Ovary (tissue), 3 donors: ENCODE results near the gene C19orf81.

Experiments used
- POLR2A ChIP-seq: fragments of 450-650 bp; IDR thresholded peaks from one replicate; pipeline ENCODE4 v1.6.1; 2017; ENCODE audit warnings: antibody characterized with exemption, mild to moderate bottlenecking, moderate library complexity
- TF ChIP-seq, protein P1 (sequence below), 3 donors: fragments of 450-650 bp in 2 of 3; fragments of 200-600 bp in 1 of 3; IDR thresholded peaks; one replicate each; pipeline versions ENCODE4 v1.5.1 to v1.8.0; 2016 to 2022; ENCODE audit warnings: antibody characterized with exemption in 3 of 3, mild to moderate bottlenecking in 1 of 3
- donor health status: DM: no; HTN: no; CAD: no.

DNA sequence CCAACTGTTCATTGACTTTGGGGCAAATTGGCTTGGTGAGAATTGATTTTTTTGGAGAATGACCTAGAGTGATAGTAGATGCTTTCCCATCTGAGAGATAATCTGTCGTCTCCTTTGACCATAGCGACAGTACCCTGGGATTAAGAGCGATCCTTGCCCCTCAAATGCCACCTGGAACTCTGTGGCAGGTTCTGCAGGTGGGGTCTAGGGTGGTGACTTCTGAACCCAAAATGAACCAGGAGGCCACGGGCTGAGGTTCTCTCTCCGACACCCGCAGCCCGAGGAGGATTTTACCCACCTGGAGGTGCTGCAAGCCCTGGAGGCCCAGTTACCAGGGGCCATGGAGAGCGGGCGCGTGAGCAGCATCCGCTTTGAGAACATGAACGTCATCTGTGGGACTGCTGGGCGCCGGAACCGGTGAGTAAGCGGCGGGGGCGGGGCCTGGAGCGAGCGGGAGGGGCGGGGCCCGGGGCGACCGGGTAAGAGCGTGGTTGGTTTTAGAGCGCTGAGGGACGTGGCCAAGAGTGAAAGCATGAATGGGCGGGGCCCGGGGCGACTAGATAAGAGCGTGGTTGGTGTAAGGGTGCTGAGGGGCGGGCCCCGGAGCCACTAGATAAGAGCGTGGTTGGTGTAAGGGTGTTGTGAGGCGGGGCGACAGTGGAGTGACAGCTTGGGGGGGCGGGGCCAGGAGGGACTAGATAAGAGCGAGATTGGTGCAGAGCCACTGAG is 8.6 kb downstream of the C19orf81 start:
- no peak for TF ChIP-seq POLR2A
- TF ChIP-seq, protein P1, sequence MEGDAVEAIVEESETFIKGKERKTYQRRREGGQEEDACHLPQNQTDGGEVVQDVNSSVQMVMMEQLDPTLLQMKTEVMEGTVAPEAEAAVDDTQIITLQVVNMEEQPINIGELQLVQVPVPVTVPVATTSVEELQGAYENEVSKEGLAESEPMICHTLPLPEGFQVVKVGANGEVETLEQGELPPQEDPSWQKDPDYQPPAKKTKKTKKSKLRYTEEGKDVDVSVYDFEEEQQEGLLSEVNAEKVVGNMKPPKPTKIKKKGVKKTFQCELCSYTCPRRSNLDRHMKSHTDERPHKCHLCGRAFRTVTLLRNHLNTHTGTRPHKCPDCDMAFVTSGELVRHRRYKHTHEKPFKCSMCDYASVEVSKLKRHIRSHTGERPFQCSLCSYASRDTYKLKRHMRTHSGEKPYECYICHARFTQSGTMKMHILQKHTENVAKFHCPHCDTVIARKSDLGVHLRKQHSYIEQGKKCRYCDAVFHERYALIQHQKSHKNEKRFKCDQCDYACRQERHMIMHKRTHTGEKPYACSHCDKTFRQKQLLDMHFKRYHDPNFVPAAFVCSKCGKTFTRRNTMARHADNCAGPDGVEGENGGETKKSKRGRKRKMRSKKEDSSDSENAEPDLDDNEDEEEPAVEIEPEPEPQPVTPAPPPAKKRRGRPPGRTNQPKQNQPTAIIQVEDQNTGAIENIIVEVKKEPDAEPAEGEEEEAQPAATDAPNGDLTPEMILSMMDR (IDR thresholded peaks at IDR 0.05) = no peak
